ENCODE measurements around the gene DGKQ. TPM values are rescaled to one million over a fixed set of nuclear protein-coding genes. Genes with fewer than 3 reads are reported as not detected.

Gene DGKQ
- total and polyA plus RNA-seq, 2 of the 13 experiments (the other 11 are each of a cell fraction or from before 2014, with no cell fraction given), result 4.5 to 7.2 TPM

DNA sequence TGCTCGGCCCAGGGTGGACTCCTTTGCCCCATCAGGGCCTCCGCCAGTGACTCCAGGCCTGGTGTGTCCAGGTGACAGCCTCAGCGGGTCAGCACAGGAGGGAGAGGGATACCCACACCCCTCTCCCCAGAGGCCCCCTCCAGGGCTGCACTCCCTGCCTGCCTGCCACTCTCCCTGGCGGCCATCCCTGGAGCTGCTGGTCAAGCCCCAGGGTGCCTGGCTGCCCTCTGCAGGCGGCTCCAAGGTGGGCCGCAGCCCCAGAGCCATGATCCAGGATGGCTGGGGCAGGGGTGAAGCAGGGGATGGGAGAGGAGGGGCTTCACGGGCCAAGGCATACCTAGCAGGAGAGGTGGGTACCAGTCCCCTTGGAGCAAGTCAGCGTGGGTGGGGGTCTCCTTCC, 41.8 kb upstream of the DGKQ start (continued):
- TF ChIP-seq ZNF34 (CRISPR knock-in tag; IDR thresholded peaks at IDR 0.05; ENCODE audit: borderline replicate concordance) (no peak), ZBTB20 (CRISPR knock-in tag; IDR thresholded peaks at IDR 0.05; ENCODE audit: borderline replicate concordance, low read depth) (no peak), U2AF1 (optimal IDR thresholded peaks at IDR 0.05; ENCODE audit: low read depth, low read length) (no peak), PCBP1 (IDR thresholded peaks at IDR 0.05; ENCODE audit: borderline replicate concordance, low read depth, low read length) (no peak), GTF3A (CRISPR knock-in tag; conservative IDR thresholded peaks at IDR 0.05) (no peak), GATAD2A (CRISPR knock-in tag; IDR thresholded peaks at IDR 0.05) (0 out of 2 replicates have a peak, but pooled peaks have one; percentile 12), ZNF83 (CRISPR knock-in tag; IDR thresholded peaks at IDR 0.05; ENCODE audit: borderline replicate concordance) (no peak), FOXJ3 (CRISPR knock-in tag; IDR thresholded peaks at IDR 0.05; ENCODE audit: borderline replicate concordance) (no peak), ZNF790 (CRISPR knock-in tag; IDR thresholded peaks at IDR 0.05; ENCODE audit: borderline replicate concordance) (no peak), KDM6A (CRISPR knock-in tag; IDR thresholded peaks at IDR 0.05; ENCODE audit: low read depth) (no peak), HCFC1 (IDR thresholded peaks at IDR 0.05; ENCODE audit: low read depth, low read length) (no peak), NFKB2 (CRISPR knock-in tag; IDR thresholded peaks at IDR 0.05; ENCODE audit: borderline replicate concordance) (no peak), ZNF24 (IDR thresholded peaks at IDR 0.05) (no peak)
- TF ChIP-seq, protein P1, sequence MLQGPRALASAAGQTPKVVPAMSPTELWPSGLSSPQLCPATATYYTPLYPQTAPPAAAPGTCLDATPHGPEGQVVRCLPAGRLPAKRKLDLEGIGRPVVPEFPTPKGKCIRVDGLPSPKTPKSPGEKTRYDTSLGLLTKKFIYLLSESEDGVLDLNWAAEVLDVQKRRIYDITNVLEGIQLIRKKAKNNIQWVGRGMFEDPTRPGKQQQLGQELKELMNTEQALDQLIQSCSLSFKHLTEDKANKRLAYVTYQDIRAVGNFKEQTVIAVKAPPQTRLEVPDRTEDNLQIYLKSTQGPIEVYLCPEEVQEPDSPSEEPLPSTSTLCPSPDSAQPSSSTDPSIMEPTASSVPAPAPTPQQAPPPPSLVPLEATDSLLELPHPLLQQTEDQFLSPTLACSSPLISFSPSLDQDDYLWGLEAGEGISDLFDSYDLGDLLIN (CRISPR knock-in tag; IDR thresholded peaks at IDR 0.05; ENCODE audit: borderline replicate concordance), result no peak
- TF ChIP-seq, protein P2, sequence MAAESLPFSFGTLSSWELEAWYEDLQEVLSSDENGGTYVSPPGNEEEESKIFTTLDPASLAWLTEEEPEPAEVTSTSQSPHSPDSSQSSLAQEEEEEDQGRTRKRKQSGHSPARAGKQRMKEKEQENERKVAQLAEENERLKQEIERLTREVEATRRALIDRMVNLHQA (CRISPR knock-in tag; IDR thresholded peaks at IDR 0.05), result no peak
- TF ChIP-seq, protein P3, sequence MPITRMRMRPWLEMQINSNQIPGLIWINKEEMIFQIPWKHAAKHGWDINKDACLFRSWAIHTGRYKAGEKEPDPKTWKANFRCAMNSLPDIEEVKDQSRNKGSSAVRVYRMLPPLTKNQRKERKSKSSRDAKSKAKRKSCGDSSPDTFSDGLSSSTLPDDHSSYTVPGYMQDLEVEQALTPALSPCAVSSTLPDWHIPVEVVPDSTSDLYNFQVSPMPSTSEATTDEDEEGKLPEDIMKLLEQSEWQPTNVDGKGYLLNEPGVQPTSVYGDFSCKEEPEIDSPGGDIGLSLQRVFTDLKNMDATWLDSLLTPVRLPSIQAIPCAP (CRISPR knock-in tag; IDR thresholded peaks at IDR 0.05; ENCODE audit: low read depth), result no peak
- TF ChIP-seq, protein P4, sequence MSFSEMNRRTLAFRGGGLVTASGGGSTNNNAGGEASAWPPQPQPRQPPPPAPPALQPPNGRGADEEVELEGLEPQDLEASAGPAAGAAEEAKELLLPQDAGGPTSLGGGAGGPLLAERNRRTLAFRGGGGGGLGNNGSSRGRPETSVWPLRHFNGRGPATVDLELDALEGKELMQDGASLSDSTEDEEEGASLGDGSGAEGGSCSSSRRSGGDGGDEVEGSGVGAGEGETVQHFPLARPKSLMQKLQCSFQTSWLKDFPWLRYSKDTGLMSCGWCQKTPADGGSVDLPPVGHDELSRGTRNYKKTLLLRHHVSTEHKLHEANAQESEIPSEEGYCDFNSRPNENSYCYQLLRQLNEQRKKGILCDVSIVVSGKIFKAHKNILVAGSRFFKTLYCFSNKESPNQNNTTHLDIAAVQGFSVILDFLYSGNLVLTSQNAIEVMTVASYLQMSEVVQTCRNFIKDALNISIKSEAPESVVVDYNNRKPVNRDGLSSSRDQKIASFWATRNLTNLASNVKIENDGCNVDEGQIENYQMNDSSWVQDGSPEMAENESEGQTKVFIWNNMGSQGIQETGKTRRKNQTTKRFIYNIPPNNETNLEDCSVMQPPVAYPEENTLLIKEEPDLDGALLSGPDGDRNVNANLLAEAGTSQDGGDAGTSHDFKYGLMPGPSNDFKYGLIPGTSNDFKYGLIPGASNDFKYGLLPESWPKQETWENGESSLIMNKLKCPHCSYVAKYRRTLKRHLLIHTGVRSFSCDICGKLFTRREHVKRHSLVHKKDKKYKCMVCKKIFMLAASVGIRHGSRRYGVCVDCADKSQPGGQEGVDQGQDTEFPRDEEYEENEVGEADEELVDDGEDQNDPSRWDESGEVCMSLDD (CRISPR knock-in tag; IDR thresholded peaks at IDR 0.05; ENCODE audit: borderline replicate concordance), result no peak
- TF ChIP-seq, protein P5, sequence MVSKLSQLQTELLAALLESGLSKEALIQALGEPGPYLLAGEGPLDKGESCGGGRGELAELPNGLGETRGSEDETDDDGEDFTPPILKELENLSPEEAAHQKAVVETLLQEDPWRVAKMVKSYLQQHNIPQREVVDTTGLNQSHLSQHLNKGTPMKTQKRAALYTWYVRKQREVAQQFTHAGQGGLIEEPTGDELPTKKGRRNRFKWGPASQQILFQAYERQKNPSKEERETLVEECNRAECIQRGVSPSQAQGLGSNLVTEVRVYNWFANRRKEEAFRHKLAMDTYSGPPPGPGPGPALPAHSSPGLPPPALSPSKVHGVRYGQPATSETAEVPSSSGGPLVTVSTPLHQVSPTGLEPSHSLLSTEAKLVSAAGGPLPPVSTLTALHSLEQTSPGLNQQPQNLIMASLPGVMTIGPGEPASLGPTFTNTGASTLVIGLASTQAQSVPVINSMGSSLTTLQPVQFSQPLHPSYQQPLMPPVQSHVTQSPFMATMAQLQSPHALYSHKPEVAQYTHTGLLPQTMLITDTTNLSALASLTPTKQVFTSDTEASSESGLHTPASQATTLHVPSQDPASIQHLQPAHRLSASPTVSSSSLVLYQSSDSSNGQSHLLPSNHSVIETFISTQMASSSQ (IDR thresholded peaks at IDR 0.05; ENCODE audit: low read depth), result no peak
- TF ChIP-seq, protein P5 (CRISPR knock-in tag; IDR thresholded peaks at IDR 0.05; ENCODE audit: borderline replicate concordance), result no peak
